ENCODE results near the gene PPTC7. TPM values are rescaled to one million over a fixed set of nuclear protein-coding genes. Genes with fewer than 3 reads are reported as not detected.
A peak's percentile ranks its signal among the peaks of the same experiment; 100 is the strongest.

Gene PPTC7
- total and polyA plus RNA-seq, 2 of the 4 experiments (the other 2 are of a cell fraction): 4.1 to 6.8 TPM

DNA sequence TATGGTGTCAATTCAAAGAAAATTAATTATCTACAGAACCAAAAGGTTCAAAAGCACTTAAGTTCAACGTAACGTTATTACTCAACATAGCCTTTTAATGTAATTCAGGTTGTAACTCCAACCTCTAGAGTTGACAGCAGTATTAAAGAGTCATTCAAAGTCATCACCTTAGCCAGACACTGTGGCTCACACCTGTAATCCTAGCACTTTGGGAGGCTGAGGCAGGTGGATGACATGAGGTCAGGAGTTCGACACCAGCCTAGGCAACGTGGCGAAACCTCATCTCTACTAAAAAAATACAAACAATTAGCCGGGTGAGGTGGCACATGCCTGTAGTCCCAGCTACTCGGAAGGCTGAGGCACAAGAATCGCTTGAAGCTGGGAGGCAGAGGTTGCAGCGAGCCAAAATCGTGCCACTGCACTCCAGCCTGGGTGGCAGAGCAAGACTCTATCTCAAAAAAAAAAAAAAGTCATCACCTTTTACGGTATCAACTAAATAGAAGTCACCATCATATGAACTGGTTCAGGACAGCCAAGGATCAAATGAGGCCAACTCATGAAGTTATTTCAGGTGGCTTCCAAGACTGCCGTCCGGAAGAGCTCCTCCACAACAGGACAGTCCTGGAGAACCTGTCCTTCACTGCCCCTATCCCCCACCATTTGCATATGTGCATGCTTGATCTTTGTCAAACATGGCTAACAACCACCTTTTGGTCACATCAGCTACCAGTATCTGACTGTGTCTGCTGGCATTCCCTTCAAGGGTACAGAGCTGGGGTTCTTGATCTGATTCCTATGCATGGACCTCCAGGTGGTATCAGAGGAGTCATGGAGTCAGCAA, 4.2 kb downstream of the PPTC7 start:
- POLR2A ChIA-PET (ENCODE audit: unreplicated experiment): no interaction called here
- H4K91ac ChIP-seq (ENCODE audit: insufficient read depth, low read depth, low read length): no peak overlapping the region
- H2AFZ ChIP-seq (replicated peaks; ENCODE audit: low read length, poor library complexity): no peak overlapping the region
- 100% methylated on average over 1 of the region's 13 CpGs; no CpG with 5 or more reads in 1 of the 2 experiments for WGBS, 2 experiments (ENCODE audit: extremely low coverage in 2 of 2, insufficient read length in 1 of 2)
- TF ChIP-seq, protein P1, sequence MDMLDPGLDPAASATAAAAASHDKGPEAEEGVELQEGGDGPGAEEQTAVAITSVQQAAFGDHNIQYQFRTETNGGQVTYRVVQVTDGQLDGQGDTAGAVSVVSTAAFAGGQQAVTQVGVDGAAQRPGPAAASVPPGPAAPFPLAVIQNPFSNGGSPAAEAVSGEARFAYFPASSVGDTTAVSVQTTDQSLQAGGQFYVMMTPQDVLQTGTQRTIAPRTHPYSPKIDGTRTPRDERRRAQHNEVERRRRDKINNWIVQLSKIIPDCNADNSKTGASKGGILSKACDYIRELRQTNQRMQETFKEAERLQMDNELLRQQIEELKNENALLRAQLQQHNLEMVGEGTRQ (IDR thresholded peaks at IDR 0.05; ENCODE audit: low read depth, low read length): no peak
- 0 out of 2 replicates have a peak, but pooled peaks have one; percentile 6 for TF ChIP-seq CEBPB (IDR thresholded peaks at IDR 0.05; ENCODE audit: low read depth, low read length)
- H4K8ac ChIP-seq (ENCODE audit: low read depth in 2 of 2, low read length in 2 of 2): no peak overlapping the region
- H3K4me3 ChIP-seq (ENCODE audit: insufficient read depth, low read depth, low read length): no peak overlapping the region
- no peaks in the 10 kb centered on the region for H3K36me3 ChIP-seq (ENCODE audit: control insufficient read depth, insufficient read depth, low read length)
- in situ Hi-C loops (cut with MboI; ENCODE audit: low sequenced_read_pairs): no loop called here
- no peak overlapping the region for H3K9ac ChIP-seq (ENCODE audit: low read depth, low read length)
- H3K27me3 ChIP-seq (ENCODE audit: control insufficient read depth, insufficient read depth, low read length): no peaks in the 10 kb centered on the region
- H3K9me3 ChIP-seq (ENCODE audit: control insufficient read depth, insufficient read depth, low read length): no peaks in the 10 kb centered on the region
- peak overlapping the region; percentile 38; the same call in 1 of the 2 replicates for H2BK20ac ChIP-seq (ENCODE audit: low read depth, low read length)
- H3K23ac ChIP-seq (ENCODE audit: low read depth, low read length): peak overlapping the region; percentile 83
- H3K56ac ChIP-seq (ENCODE audit: extremely low read depth, insufficient read depth, low read length): no peak overlapping the region
- dilution Hi-C loops (cut with HindIII; ENCODE audit: low sequenced_read_pairs, unreplicated experiment): no loop called here
- H3K14ac ChIP-seq (replicated peaks; ENCODE audit: low read depth, low read length): peak overlapping the region; percentile 63
- peaks cover 17 to 61% of the 10 kb centered on the region in 2 experiments for H3K79me1 ChIP-seq (ENCODE audit: low read depth in 1 of 2, low read length in 2 of 2)
- ATAC-seq (ENCODE audit: low read depth): no peak
- BruUV-seq (replicated peaks): no TSS peak
- CTCF ChIA-PET: interaction anchor here (0.6 kb wide), 1 partner anchor 273 kb away, joined by 3 read pairs; no protein-coding TSS in a partner anchor
- H4K5ac ChIP-seq (ENCODE audit: low read depth, low read length): no peak overlapping the region
- no peak overlapping the region for H2BK5ac ChIP-seq (ENCODE audit: low read depth, low read length, poor library complexity, severe bottlenecking)
- no peak overlapping the region for H3K18ac ChIP-seq (ENCODE audit: low read depth, low read length)
- no peak for DNase-seq
- H3K4me2 ChIP-seq (ENCODE audit: low read depth, low read length): peak overlapping the region; percentile 60; the same call in 1 of the 2 replicates
- H3K27ac ChIP-seq (ENCODE audit: insufficient read depth, low read length): no peak overlapping the region
- peaks cover 10% of the 10 kb centered on the region for H3K9me1 ChIP-seq (ENCODE audit: insufficient read depth, low read length)
- H2BK120ac ChIP-seq (ENCODE audit: low read depth, low read length): peak overlapping the region; percentile 60
- intact Hi-C loops (cut with micrococcal nuclease): no loop called here
- peak overlapping the region; percentile 80 for H2AK5ac ChIP-seq (ENCODE audit: low read depth, low read length)
- H3K4ac ChIP-seq (ENCODE audit: low read depth, low read length): peak overlapping the region; percentile 60
- no peak overlapping the region for H2BK15ac ChIP-seq (ENCODE audit: low read depth, low read length)
- peak overlapping the region; percentile 57 for H2AK9ac ChIP-seq (replicated peaks; ENCODE audit: low read depth, low read length, poor library complexity)
- H4K20me1 ChIP-seq (ENCODE audit: insufficient read depth, low read length): peaks cover 54% of the 10 kb centered on the region
- peaks cover 11% of the 10 kb centered on the region for H3K4me1 ChIP-seq (ENCODE audit: control insufficient read depth, insufficient read depth, low read length)
